ENCODE measurements around the gene POR. TPM values are rescaled to one million over a fixed set of nuclear protein-coding genes. Genes with fewer than 3 reads are reported as not detected.

Gene POR
- total and polyA plus RNA-seq, 12 donors = 37.3 to 203 (median 65.5) TPM

DNA sequence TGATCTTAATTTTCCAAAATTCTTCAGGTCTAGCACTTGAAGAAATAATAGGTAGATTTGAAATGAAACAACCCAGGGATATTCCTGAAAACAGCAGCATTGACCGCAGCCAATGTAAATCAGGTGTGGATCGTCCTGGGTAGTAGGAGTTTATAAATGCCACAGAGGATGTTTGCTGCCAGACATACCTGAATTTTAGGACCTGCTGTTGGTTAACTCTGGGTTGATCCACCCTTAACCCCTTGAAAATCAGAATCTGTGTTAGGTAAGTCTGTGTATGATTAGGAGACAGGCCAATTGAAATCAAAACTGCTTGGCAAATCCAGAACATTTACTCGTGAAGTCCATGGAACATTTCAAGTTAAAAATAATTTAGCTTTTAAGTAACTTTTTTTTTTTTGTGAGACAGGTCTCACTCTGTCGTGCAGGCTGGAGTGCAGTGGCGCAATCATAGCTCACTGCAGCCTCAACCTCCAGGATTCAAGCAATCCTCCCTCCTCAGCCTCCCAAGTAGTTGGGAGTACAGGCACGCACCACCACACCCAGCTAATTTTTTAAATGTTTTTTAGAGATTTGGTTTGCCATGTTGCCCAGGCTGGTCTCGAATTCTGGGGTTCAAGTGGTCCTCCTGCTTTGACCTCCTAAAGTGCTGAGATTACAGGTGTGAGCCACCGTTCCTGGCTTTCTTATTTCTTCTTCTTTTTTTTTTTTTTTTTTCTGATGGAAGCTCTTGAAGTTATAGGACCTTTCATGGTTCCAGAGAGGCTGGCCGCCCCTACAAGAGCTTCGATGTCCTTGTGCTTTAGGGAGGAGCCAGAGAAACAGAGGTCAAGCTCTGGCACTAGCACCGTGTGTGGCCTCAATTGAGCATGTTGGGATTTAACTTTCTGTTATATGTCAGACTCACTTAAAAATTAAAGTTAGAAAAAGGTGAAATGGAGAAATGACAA, 2.0 kb downstream of the POR start:
- peak overlapping the region in 4 of 10 donors; percentile 93 to 99 (median 96) for H3K4me3 ChIP-seq
- H3K9me3 ChIP-seq = no peaks in the 10 kb centered on the region
- H3K27ac ChIP-seq = peak overlapping the region in 2 of 10 donors; percentile 88 to 98
- H3K36me3 ChIP-seq = peaks cover 0 to 5% (median 0%) of the 10 kb centered on the region in 9 donors
- DNase-seq (no peak), ATAC-seq (no peak)
- TF ChIP-seq, protein P1, sequence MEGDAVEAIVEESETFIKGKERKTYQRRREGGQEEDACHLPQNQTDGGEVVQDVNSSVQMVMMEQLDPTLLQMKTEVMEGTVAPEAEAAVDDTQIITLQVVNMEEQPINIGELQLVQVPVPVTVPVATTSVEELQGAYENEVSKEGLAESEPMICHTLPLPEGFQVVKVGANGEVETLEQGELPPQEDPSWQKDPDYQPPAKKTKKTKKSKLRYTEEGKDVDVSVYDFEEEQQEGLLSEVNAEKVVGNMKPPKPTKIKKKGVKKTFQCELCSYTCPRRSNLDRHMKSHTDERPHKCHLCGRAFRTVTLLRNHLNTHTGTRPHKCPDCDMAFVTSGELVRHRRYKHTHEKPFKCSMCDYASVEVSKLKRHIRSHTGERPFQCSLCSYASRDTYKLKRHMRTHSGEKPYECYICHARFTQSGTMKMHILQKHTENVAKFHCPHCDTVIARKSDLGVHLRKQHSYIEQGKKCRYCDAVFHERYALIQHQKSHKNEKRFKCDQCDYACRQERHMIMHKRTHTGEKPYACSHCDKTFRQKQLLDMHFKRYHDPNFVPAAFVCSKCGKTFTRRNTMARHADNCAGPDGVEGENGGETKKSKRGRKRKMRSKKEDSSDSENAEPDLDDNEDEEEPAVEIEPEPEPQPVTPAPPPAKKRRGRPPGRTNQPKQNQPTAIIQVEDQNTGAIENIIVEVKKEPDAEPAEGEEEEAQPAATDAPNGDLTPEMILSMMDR (IDR thresholded peaks at IDR 0.05) = no peak
- H3K27me3 ChIP-seq = no peaks in the 10 kb centered on the region
- peaks cover 16 to 67% (median 51%) of the 10 kb centered on the region in 9 donors for H3K4me1 ChIP-seq
- WGBS, 2 donors = 83 to 87% methylated on average over 11 of the region's 11 CpGs
- intact Hi-C loops (cut with DNase I) = loop anchor here in 7 of 10 donors (5.0 kb wide), 5 partner anchors 35 to 80 kb away; partner anchors contain the start of gene TMEM120A (in 2 of the 7)

DNA sequence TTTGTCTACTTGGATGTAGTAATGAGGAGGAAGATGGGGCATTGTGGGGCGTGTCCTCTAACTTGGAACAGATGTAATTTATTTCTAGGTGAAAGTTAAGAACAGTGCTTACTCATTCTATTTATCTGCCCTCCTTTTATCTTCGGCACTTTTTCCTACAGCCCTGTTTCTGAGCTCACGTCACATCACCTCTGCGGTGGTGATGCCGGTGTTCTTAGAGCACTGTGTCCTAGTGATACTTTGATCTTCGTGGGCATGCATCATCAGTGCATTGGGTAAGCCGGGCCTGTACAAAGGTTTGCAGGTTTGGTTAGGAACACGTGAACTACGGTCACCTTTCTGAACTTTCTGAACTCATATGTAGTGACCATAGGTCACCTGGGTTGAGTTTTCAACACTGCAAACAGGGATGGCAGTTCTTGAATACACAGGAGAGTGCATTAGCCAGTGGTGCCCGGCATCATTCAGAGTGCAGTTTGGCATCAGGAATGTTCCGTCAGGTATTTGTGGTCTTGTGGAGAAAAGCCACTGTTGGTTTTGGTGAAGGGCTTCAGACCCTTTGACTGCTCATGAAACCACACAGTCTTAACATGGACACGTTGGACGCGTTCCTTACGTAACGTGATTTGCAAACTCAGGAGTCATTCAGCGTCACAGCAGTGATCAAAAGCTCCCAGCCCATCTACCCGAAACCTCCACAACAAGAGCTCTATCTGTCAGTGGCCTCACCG, 5.6 kb downstream of the POR start:
- ATAC-seq = peak in 5 of 8 donors; percentile 32 to 87 (median 77)
- intact Hi-C loops (cut with DNase I) = no loop called here
- 84 to 85% methylated on average over 19 of the region's 19 CpGs for WGBS, 2 donors

DNA sequence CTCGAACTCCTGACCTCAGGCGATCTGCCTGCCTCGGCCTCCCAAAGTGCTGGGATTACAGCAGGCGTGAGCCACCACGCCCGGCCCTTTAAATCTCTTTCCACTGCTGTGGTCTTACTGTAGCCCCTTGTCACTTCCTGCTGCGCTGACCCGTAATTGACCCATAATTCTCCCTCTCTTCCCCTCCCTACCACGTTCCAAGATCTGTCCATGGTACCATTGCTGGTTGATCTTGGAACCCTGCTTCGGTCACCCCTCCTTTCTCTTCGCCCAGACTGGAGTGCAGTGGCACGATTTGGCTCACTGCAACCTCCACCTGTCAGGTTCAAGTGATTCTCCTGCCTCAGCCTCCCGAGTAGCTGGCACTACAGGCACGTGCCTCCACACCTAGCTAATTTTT, 6.5 kb downstream of the POR start:
- Histone ChIP-seq H3K4me1 (peaks cover 8 to 81% (median 59%) of the 10 kb centered on the region in 9 donors), H3K27me3 (no peaks in the 10 kb centered on the region), H3K27ac (no peak overlapping the region), H3K9me3 (no peaks in the 10 kb centered on the region), H3K36me3 (peaks cover 0 to 5% (median 0%) of the 10 kb centered on the region in 9 donors), H3K4me3 (no peak overlapping the region)
- TF ChIP-seq, protein P1 (IDR thresholded peaks at IDR 0.05) = no peak
- intact Hi-C loops (cut with DNase I) = no loop called here
- DNase-seq = no peak
- ATAC-seq = no peak
- 76 to 81% methylated on average over 14 of the region's 14 CpGs for WGBS, 2 donors

More for the DNA sequence above, 5.6 kb downstream of the POR start:
- H3K9me3 ChIP-seq = no peaks in the 10 kb centered on the region
- H3K4me1 ChIP-seq = peaks cover 16 to 84% (median 60%) of the 10 kb centered on the region in 9 donors
- H3K36me3 ChIP-seq = peaks cover 0 to 5% (median 0%) of the 10 kb centered on the region in 9 donors
- no peaks in the 10 kb centered on the region for H3K27me3 ChIP-seq
- TF ChIP-seq, protein P1 (IDR thresholded peaks at IDR 0.05) = no peak
- no peak for DNase-seq
- H3K27ac ChIP-seq = peak overlapping the region in 1 of 10 donors; percentile 34
- H3K4me3 ChIP-seq = no peak overlapping the region

DNA sequence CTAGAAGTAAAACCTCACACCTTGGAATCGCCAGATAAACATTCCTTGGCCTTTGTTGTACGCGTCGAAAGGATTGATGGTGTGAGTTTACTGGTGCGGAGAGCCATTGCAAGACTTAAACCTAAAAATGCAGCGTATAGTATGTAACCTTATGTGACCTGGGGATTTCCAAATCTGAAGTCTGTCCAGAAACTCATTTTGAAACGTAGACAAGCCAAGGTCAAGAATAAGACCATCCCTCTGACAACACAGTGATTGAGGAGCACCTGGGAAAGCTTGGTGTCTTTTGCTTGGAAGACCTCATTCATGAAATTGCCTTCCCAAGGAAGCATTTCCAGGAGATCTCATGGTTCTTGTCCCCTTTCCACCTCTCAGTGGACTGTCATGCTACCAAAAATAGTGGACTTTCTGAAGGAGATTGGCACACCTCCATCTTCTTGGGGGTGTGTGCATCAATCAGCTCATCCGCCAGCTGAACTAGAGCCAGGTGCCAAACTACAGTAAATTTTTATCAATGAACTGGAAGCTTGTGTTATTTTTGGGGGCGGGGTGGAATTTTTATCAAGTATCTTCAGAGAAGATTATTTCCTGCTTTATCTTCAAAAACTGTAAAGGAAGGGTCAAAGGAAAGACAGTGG, 8.1 kb downstream of the POR start:
- H3K36me3 ChIP-seq = peaks cover 0 to 5% (median 0%) of the 10 kb centered on the region in 9 donors
- 85 to 86% methylated on average over 9 of the region's 9 CpGs for WGBS, 2 donors
- TF ChIP-seq, protein P1 (IDR thresholded peaks at IDR 0.05) = no peak
- DNase-seq = no peak
- ATAC-seq = no peak
- no peaks in the 10 kb centered on the region for H3K9me3 ChIP-seq
- no peak overlapping the region for H3K4me3 ChIP-seq
- H3K27me3 ChIP-seq = no peaks in the 10 kb centered on the region
- H3K4me1 ChIP-seq = peaks cover 7 to 72% (median 47%) of the 10 kb centered on the region in 9 donors
- no peak overlapping the region for H3K27ac ChIP-seq
- intact Hi-C loops (cut with DNase I) = no loop called here
